AG09309 (cell line): ENCODE results near the gene MYT1.

Experiments used
- DNase-seq: peaks from one replicate; pipeline ENCODE4 v3.0.0-alpha.2; 2010; ENCODE audit warnings: low read depth
- H3K4me3 ChIP-seq: 2 replicates; pipeline ENCODE4 v1.5.1; 2011; ENCODE audit warnings: mild to moderate bottlenecking, low read depth, low read length, moderate library complexity; ENCODE audit not compliant: control insufficient read depth
- CTCF ChIP-seq: IDR thresholded peaks from 2 replicates; pipeline ENCODE4 v1.5.1; 2011; ENCODE audit warnings: mild to moderate bottlenecking, low read depth, low read length, inconsistent platforms; ENCODE audit not compliant: insufficient read depth, control insufficient read depth; ENCODE audit errors: missing control alignments

Gene MYT1

DNA sequence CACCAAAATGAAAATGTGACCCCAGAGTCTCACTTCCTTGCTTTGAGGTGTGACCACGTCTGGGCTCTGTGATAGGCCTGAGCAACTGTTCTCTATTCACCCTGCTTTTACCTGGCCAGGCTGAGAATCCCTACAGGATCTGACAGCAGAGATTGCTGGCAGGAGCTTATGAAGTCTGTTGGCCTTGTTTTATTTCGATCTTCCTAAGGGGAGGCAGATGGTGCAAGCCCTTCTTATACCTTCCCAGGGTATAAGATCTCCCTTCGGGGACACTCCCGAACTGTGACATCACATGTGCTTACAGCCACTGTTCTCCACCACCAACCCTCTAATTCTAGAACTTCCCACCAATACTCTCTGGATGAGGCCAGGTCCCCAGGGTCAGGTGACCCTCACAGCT lies 26.8 kb downstream of the MYT1 start:
- TF ChIP-seq CTCF = no peak
- DNase-seq = no peak
- no peak overlapping the region for H3K4me3 ChIP-seq

GRCh38 chr20:64192406-64192805 lies 28.2 kb downstream of the MYT1 start:
- no peak for TF ChIP-seq CTCF
- DNase-seq = no peak
- no peak overlapping the region for H3K4me3 ChIP-seq

- no peak for TF ChIP-seq CTCF
- DNase-seq = no peak
- H3K4me3 ChIP-seq = no peak overlapping the region
Measured at GRCh38 chr20:64193058-64193457, 28.8 kb downstream of the MYT1 start.

DNA sequence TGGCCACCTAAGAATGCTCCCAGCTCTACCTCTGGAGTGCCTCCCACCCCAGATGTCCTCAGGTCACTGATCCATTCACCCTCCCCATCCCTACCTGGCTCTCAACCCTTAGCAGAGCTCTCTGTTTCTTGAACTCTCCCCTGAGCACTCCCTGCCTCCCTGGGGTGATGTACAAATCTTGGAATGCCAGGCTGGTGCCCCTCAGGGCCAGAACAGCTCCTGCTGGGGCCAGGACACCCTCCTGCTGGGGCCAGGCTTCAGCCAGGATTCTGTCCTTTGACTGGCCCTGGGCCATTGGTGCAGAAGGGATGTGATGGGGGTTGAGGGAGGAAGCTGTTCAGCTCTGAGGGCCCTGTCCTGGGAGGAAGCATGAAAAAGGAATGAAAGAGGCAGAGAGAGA lies 30.0 kb downstream of the MYT1 start:
- no peak overlapping the region for H3K4me3 ChIP-seq
- DNase-seq = no peak
- TF ChIP-seq CTCF = no peak

GRCh38 chr20:64196309-64196708 lies 32.1 kb downstream of the MYT1 start:
- DNase-seq = no peak
- TF ChIP-seq CTCF = no peak
- H3K4me3 ChIP-seq = no peak overlapping the region

GRCh38 chr20:64196847-64197306 lies 32.6 kb downstream of the MYT1 start:
- DNase-seq = no peak
- TF ChIP-seq CTCF = no peak
- no peak overlapping the region for H3K4me3 ChIP-seq

- DNase-seq = no peak
- no peak for TF ChIP-seq CTCF
- no peak overlapping the region for H3K4me3 ChIP-seq
Measured at GRCh38 chr20:64198347-64198746, 34.1 kb downstream of the MYT1 start.
